Measurements from ENCODE around the gene ARID1A. TPM values are rescaled to one million over a fixed set of nuclear protein-coding genes. Genes with fewer than 3 reads are reported as not detected.

The ARID1A gene
- total and polyA plus RNA-seq, 9 of the 15 experiments (the other 6 are each of a cell fraction or from before 2014, with no cell fraction given) = 8.3 to 88.3 (median 22.5) TPM

GRCh38 chr1:26787381-26787705 lies 91.5 kb downstream of the ARID1A start (continued):
- no peak for TF ChIP-seq ZBTB11 (CRISPR knock-in tag; IDR thresholded peaks at IDR 0.05)
- no peak for TF ChIP-seq DEAF1 (CRISPR knock-in tag; IDR thresholded peaks at IDR 0.05)
- TF ChIP-seq RBM39 (optimal IDR thresholded peaks at IDR 0.05; ENCODE audit: low read depth, low read length) = peak; percentile 55
- TF ChIP-seq GATAD2B (IDR thresholded peaks at IDR 0.05; ENCODE audit: borderline replicate concordance) = no peak
- 0 out of 2 replicates have a peak, but pooled peaks have one; percentile 17 for TF ChIP-seq PYGO2 (tag; IDR thresholded peaks at IDR 0.05)
- no peak for TF ChIP-seq RFX5 (IDR thresholded peaks at IDR 0.05; ENCODE audit: low read depth, low read length)
- peak in 1 of 3 experiments; percentile 17; a peak in 1 of 6 replicates for TF ChIP-seq CTCF (IDR thresholded peaks at IDR 0.05 in 2 of 3, conservative IDR thresholded peaks at IDR 0.05 in 1 of 3; ENCODE audit: insufficient read depth in 2 of 3, low read depth in 1 of 3, low read length in 3 of 3)
- peak; percentile 47 for TF ChIP-seq FOSL1 (tag; conservative IDR thresholded peaks at IDR 0.05)
- TF ChIP-seq ZNF133 (CRISPR knock-in tag; IDR thresholded peaks at IDR 0.05) = no peak
- TF ChIP-seq NRF1 (conservative IDR thresholded peaks at IDR 0.05 in 1 of 2, IDR thresholded peaks at IDR 0.05 in 1 of 2) = no peak
- no peak; the same call in 1 of the 2 replicates for TF ChIP-seq ZBTB9 (CRISPR knock-in tag; IDR thresholded peaks at IDR 0.05)
- no peak for TF ChIP-seq U2AF1 (optimal IDR thresholded peaks at IDR 0.05; ENCODE audit: low read depth, low read length)
- TF ChIP-seq SNAPC5 (CRISPR knock-in tag; IDR thresholded peaks at IDR 0.05) = no peak
- peak; percentile 23; the same call in 1 of the 2 replicates for TF ChIP-seq ETV5 (CRISPR knock-in tag; IDR thresholded peaks at IDR 0.05; ENCODE audit: low read depth)
- no peak for TF ChIP-seq RFX1 (IDR thresholded peaks at IDR 0.05)
- TF ChIP-seq SREBF2 (CRISPR knock-in tag; IDR thresholded peaks at IDR 0.05) = no peak
- no peak for TF ChIP-seq NR2C2 (CRISPR knock-in tag; IDR thresholded peaks at IDR 0.05)
- TF ChIP-seq NR2C2 (tag; IDR thresholded peaks at IDR 0.05) = peak; percentile 26

Measured in K562 (cell line).